K562 (cell line): ENCODE results near the gene CRAMP1. TPM values are rescaled to one million over a fixed set of nuclear protein-coding genes. Genes with fewer than 3 reads are reported as not detected.

Experiments
- ATAC-seq: fragments of 200-7000 bp; cut with Tn5 transposase; 3 replicates; pipeline ENCODE4 v1.9.1; 2020; ENCODE audit warnings: moderate library complexity
- BruUV-seq: library from RNA; stranded (reverse); fragments of 400-500 nt; replicated peaks from 2 replicates; lab custom pipeline; 2021; lab: Mats Ljungman, UMichigan
- CTCF ChIA-PET: fragments of 300-600 bp; formaldehyde crosslinking; extraction: SDS; loops from one replicate; lab custom pipeline; 2021; ENCODE audit warnings: low intra/inter-chr PET ratio; lab: Yijun Ruan, JAX
- POLR2A ChIA-PET: fragments of 300-600, 350-650 bp; sonication (Branson Sonifier 250); formaldehyde crosslinking; extraction: SDS; loops from one replicate; lab custom pipeline; 2021; ENCODE audit warnings: antibody characterized with exemption, inconsistent platforms; lab: Yijun Ruan, JAX
- DNase-seq, 4 experiments: peaks; one replicate each; pipeline versions ENCODE4 v3.0.0 to v3.0.0-alpha.2; 2011 to 2018; ENCODE audit warnings: low spot score in 3 of 4, mixed read lengths in 3 of 4; ENCODE audit errors: extremely low read depth in 1 of 4
- FAIRE-seq: peaks from 2 replicates; lab custom pipeline; 2011; peaks lifted over from hg19 to GRCh38; lab: Jason Lieb, UNC
- H2AFZ ChIP-seq: 2 replicates; pipeline ENCODE4 v1.6.0; 2011; ENCODE audit warnings: low read depth, low read length, control low read depth, inconsistent platforms
- H3K27ac ChIP-seq: fragments of 200-600 bp; 3 replicates; pipeline ENCODE4 v1.8.0; 2011; ENCODE audit warnings: low read depth, mild to moderate bottlenecking, control low read depth, inconsistent platforms, low read length, moderate library complexity, mixed read lengths; ENCODE audit errors: extremely low read depth
- H3K27me3 ChIP-seq, 2 experiments: fragments of 300-600 bp in 1 of 2; 2 replicates in 1 of 2; 3 replicates in 1 of 2; pipeline versions ENCODE4 v1.6.0 to v1.8.0; 2011; ENCODE audit warnings: inconsistent platforms in 2 of 2, low read length in 2 of 2, mild to moderate bottlenecking in 1 of 2, mixed read lengths in 1 of 2, moderate library complexity in 1 of 2; ENCODE audit not compliant: control insufficient read depth in 2 of 2, insufficient read depth in 2 of 2
- H3K36me3 ChIP-seq: fragments of 300-600 bp; 3 replicates; pipeline ENCODE4 v1.8.0; 2011; ENCODE audit warnings: mild to moderate bottlenecking, low read length, inconsistent platforms; ENCODE audit not compliant: control insufficient read depth, insufficient read depth
- H3K4me1 ChIP-seq, 2 experiments: fragments of 200-600 bp in 1 of 2; replicated peaks in 1 of 2; 2 replicates in 1 of 2; 3 replicates in 1 of 2; pipeline versions ENCODE4 v1.5.1 to v1.8.0; 2011; ENCODE audit warnings: inconsistent platforms in 2 of 2, low read length in 2 of 2, mild to moderate bottlenecking in 1 of 2, mixed read lengths in 1 of 2, moderate library complexity in 1 of 2; ENCODE audit not compliant: control insufficient read depth in 2 of 2, insufficient read depth in 2 of 2
- H3K4me2 ChIP-seq: 2 replicates; pipeline ENCODE4 v1.6.1; 2011; ENCODE audit warnings: low read length, control low read depth, inconsistent platforms, mixed read lengths; ENCODE audit not compliant: insufficient read depth
- H3K4me3 ChIP-seq: fragments of 200-600 bp; sonication (generic), shearing (Covaris generic); 2 replicates; pipeline ENCODE4 v1.5.1; 2016; ENCODE audit warnings: control low read depth, inconsistent platforms
- H3K79me2 ChIP-seq: fragments of 200-600 bp; 3 replicates; pipeline ENCODE4 v1.8.0; 2011; ENCODE audit warnings: low read length, inconsistent platforms; ENCODE audit not compliant: control insufficient read depth, insufficient read depth
- H3K9ac ChIP-seq, 2 experiments: 2 replicates each; pipeline versions ENCODE4 v1.6.0 to v1.6.1; 2011; ENCODE audit warnings: low read depth in 2 of 2, low read length in 2 of 2, control low read depth in 1 of 2, inconsistent platforms in 1 of 2, mild to moderate bottlenecking in 1 of 2, mixed read lengths in 1 of 2; ENCODE audit not compliant: insufficient read depth in 1 of 2
- H3K9me1 ChIP-seq: one replicate; pipeline ENCODE4 v1.6.0; 2011; ENCODE audit warnings: inconsistent platforms, mild to moderate bottlenecking, low read length, moderate library complexity; ENCODE audit not compliant: control insufficient read depth, insufficient read depth
- H3K9me3 ChIP-seq: replicated peaks from 2 replicates; pipeline ENCODE4 v1.5.1; 2011; ENCODE audit warnings: low read depth, low read length, inconsistent platforms; ENCODE audit not compliant: control insufficient read depth, insufficient read depth
- H4K20me1 ChIP-seq: replicated peaks from 2 replicates; pipeline ENCODE4 v1.6.1; 2011; ENCODE audit warnings: low read length, inconsistent platforms, mixed read lengths; ENCODE audit not compliant: control insufficient read depth, insufficient read depth
- BDP1 ChIP-seq: IDR thresholded peaks from 3 replicates; pipeline ENCODE4 v1.6.1; 2011; ENCODE audit not compliant: insufficient read length, insufficient read depth
- BRCA1 ChIP-seq, 2 experiments: fragments of 450-650 bp in 1 of 2; sonication (generic) in 1 of 2; formaldehyde crosslinking in 1 of 2; IDR thresholded peaks; 2 replicates each; pipeline versions ENCODE4 v1.5.0 to v1.6.1; 2017 to 2020; ENCODE audit warnings: mild to moderate bottlenecking in 1 of 2, missing genetic modification reagents in 1 of 2
- GABPB2 ChIP-seq: fragments of 250-450 bp; sonication (Bioruptor Pico); conservative IDR thresholded peaks from 2 replicates; pipeline ENCODE4 v1.5.1; 2021; ENCODE audit warnings: mild to moderate bottlenecking
- ILF3 ChIP-seq: fragments of 450-650 bp; IDR thresholded peaks from 2 replicates; pipeline ENCODE4 v1.6.1; 2018; ENCODE audit warnings: antibody characterized with exemption, mild to moderate bottlenecking, moderate library complexity, borderline replicate concordance
- MAFG ChIP-seq: fragments of 450-650 bp; conservative IDR thresholded peaks from 2 replicates; pipeline ENCODE4 v1.6.1; 2016; ENCODE audit warnings: missing genetic modification characterization, missing compliant biosample characterization
- NRF1 ChIP-seq, 2 experiments: fragments of 450-650 bp; IDR thresholded peaks in 1 of 2; conservative IDR thresholded peaks in 1 of 2; 2 replicates each; pipeline ENCODE4 v1.6.1; 2014; ENCODE audit warnings: mild to moderate bottlenecking in 2 of 2
- POLR3A ChIP-seq: IDR thresholded peaks from 2 replicates; pipeline ENCODE4 v1.6.1; 2011; ENCODE audit warnings: borderline replicate concordance, mild to moderate bottlenecking, moderate library complexity; ENCODE audit not compliant: insufficient read length, insufficient read depth; ENCODE audit errors: extremely low read depth
- in situ Hi-C: fragments of 300-500 bp; cut with MboI; formaldehyde crosslinking; loops from 4 replicates; pipeline ENCODE4 v1.15.0; 2018; ENCODE audit warnings: inconsistent platforms, mixed read lengths
- intact Hi-C: fragments of 100-400 bp; cut with micrococcal nuclease; formaldehyde crosslinking; loops from 2 replicates; pipeline ENCODE4 v1.14.2; 2022
- polyA plus RNA-seq, 8 experiments: library from polyadenylated mRNA; depleted of rRNA in 4 of 8; stranded (reverse) in 5 of 8; unstranded in 3 of 8; fragments of >200 nt; fragmentation: Nextera tagmentation in 2 of 8; fragmentation: Illumina TruSeq in 1 of 8; extraction: Ambion mirVana in 2 of 8; extraction: Trizol in 1 of 8; gene quantifications; 2 replicates each; pipeline versions ENCODE4 v1.2.1 to v1.2.3, GENCODE V29; 2011 to 2014; ENCODE audit warnings: inconsistent platforms in 1 of 8, missing spikeins in 1 of 8
- total RNA-seq, 7 experiments: library from RNA; depleted of rRNA in 6 of 7; stranded (reverse); fragments of >200 nt in 6 of 7; fragmentation: Illumina TruSeq in 2 of 7; extraction: Trizol in 2 of 7; gene quantifications; 2 replicates each; pipeline versions ENCODE4 v1.2.1 to v1.2.3, GENCODE V29; 2011 to 2021; ENCODE audit warnings: low replicate concordance in 1 of 7

The CRAMP1 gene
- total and polyA plus RNA-seq, 9 of the 15 experiments (the other 6 are each of a cell fraction or from before 2014, with no cell fraction given): 0.52 to 20.8 (median 7.5) TPM

DNA sequence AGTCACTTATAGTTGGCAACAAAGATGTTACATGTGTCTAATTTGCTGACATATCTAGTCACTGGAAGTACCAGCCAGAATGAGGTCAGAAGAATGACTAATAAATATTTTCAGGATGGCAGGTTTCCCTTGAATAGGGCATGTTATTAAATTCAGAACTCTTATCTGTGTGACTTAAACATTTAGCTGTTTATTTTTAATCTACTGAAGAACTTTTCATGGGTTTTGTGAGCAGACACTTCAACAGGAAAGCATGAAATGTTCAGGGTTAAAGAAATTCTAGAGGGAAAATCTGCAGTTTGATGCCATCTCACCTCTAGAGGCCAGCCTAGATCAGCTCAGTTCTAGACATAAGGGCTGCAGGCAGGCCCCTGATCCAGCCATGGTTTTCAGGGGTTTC is 79.1 kb downstream of the CRAMP1 start:
- H4K20me1 ChIP-seq: peaks cover 3% of the 10 kb centered on the region; the same call in 1 of the 2 replicates
- peak; percentile 23 for FAIRE-seq
- TF ChIP-seq BRCA1 (IDR thresholded peaks at IDR 0.05): no peak
- no peak for TF ChIP-seq BRCA1 (CRISPR knock-in tag; IDR thresholded peaks at IDR 0.05)
- TF ChIP-seq ILF3: no peak
- TF ChIP-seq BDP1: no peak
- no peak for TF ChIP-seq GABPB2
- no peak for TF ChIP-seq NRF1 (conservative IDR thresholded peaks at IDR 0.05 in 1 of 2, IDR thresholded peaks at IDR 0.05 in 1 of 2)
- TF ChIP-seq POLR3A: no peak
- no peak for TF ChIP-seq MAFG (tag)
- H3K4me1 ChIP-seq: peaks cover 0 to 4% of the 10 kb centered on the region in 2 experiments; a peak in 1 of 5 replicates
- in situ Hi-C loops (no loop called here), intact Hi-C loops (no loop called here)
- no peak overlapping the region for H3K27ac ChIP-seq
- no peak overlapping the region for H3K9ac ChIP-seq
- peaks cover 95% of the 10 kb centered on the region for H3K36me3 ChIP-seq
- no TSS peak for BruUV-seq
- DNase-seq: no peak
- ATAC-seq: no peak
- no peak overlapping the region for H3K4me3 ChIP-seq
- no peaks in the 10 kb centered on the region for H3K9me1 ChIP-seq
- H3K9me3 ChIP-seq: no peaks in the 10 kb centered on the region
- ChIA-PET CTCF (no interaction called here), POLR2A (interaction anchor here (0.6 to 1.7 kb wide), 4 partner anchors 12 to 178 kb away, joined by 3 read pairs; partner anchors contain the start of gene MAPK8IP3)
- no peaks in the 10 kb centered on the region for H3K27me3 ChIP-seq
- H3K79me2 ChIP-seq: peaks cover 77% of the 10 kb centered on the region
- no peak overlapping the region for H3K4me2 ChIP-seq
- H2AFZ ChIP-seq: no peak overlapping the region
